ENCODE results near the gene PIGU. TPM values are rescaled to one million over a fixed set of nuclear protein-coding genes. Genes with fewer than 3 reads are reported as not detected.
"Not testable (repeated sequence)": the region's sequence is repeated elsewhere in the genome, so short reads cannot be mapped to it uniquely, and the experiment has no call there.

PIGU gene
- polyA plus RNA-seq, 1 of the 3 experiments (the other 2 are of a cell fraction), result 40.3 TPM

- no peaks in the 10 kb centered on the region for H3K27me3 ChIP-seq (ENCODE audit: insufficient read depth)
These were observed 3.5 kb downstream of the PIGU start for GRCh38 chr20:34673412-34673811.

GRCh38 chr20:34669094-34669493 is 7.8 kb downstream of the PIGU start:
- CTCF ChIA-PET, result no interaction called here
- no peaks in the 10 kb centered on the region for H3K27me3 ChIP-seq (ENCODE audit: insufficient read depth)
- TF ChIP-seq NRF1 (IDR thresholded peaks at IDR 0.05; ENCODE audit: low read depth, low read length) (no peak), MEF2A (IDR thresholded peaks at IDR 0.05; ENCODE audit: borderline replicate concordance, low read depth) (no peak), TCF12 (IDR thresholded peaks at IDR 0.05) (no peak), JUND (IDR thresholded peaks at IDR 0.05) (no peak), USF2 (IDR thresholded peaks at IDR 0.05; ENCODE audit: borderline replicate concordance, low read depth, low read length) (no peak), NFIC (IDR thresholded peaks at IDR 0.05; ENCODE audit: borderline replicate concordance) (no peak), FOSL2 (IDR thresholded peaks at IDR 0.05; ENCODE audit: borderline replicate concordance, low read depth) (no peak), SIN3A (IDR thresholded peaks at IDR 0.05; ENCODE audit: borderline replicate concordance, low read depth, low read length) (no peak), CTCF (IDR thresholded peaks at IDR 0.05) (no peak), YY1 (IDR thresholded peaks at IDR 0.05; ENCODE audit: low read depth) (no peak), MXI1 (IDR thresholded peaks at IDR 0.05; ENCODE audit: low read depth, low read length) (no peak)
- POLR2A ChIA-PET, result no interaction called here
- no peak overlapping the region for H3K27ac ChIP-seq (ENCODE audit: low read depth in 2 of 2, low read length in 1 of 2)
- H2AFZ ChIP-seq (ENCODE audit: low read depth), result no peak overlapping the region
- WGBS (ENCODE audit: low lambda C conversion rate), result 94% methylated on average over 1 of the region's 1 CpG
- DNase-seq, result no peak
- H3K4me2 ChIP-seq, result no peak overlapping the region
- no peaks in the 10 kb centered on the region for H3K9me2 ChIP-seq
- H3K9me3 ChIP-seq, result no peaks in the 10 kb centered on the region
- H3F3A ChIP-seq (replicated peaks; ENCODE audit: insufficient read depth), result peaks cover 2% of the 10 kb centered on the region
- H3K9ac ChIP-seq, result no peak overlapping the region
- peaks cover 0 to 6% of the 10 kb centered on the region in 2 experiments for H3K36me3 ChIP-seq (replicated peaks in 1 of 2; ENCODE audit: control insufficient read depth in 1 of 2, insufficient read depth in 2 of 2, low read length in 1 of 2)
- no peaks in the 10 kb centered on the region for H3K4me1 ChIP-seq (ENCODE audit: control insufficient read depth in 1 of 2, insufficient read depth in 2 of 2, low read depth in 1 of 2, low read length in 1 of 2)
- H4K20me1 ChIP-seq (ENCODE audit: insufficient read depth), result peaks cover 10% of the 10 kb centered on the region; the same call in 1 of the 2 replicates
- peaks cover 17% of the 10 kb centered on the region for H3K79me2 ChIP-seq (ENCODE audit: insufficient read depth)
- H3K4me3 ChIP-seq (ENCODE audit: low read depth in 2 of 2, low read length in 1 of 2), result no peak overlapping the region

More at GRCh38 chr20:34673412-34673811, 3.5 kb downstream of the PIGU start:
- WGBS (ENCODE audit: low lambda C conversion rate), result 95% methylated on average over 5 of the region's 5 CpGs
- Histone ChIP-seq H3K4me3 (ENCODE audit: low read depth in 2 of 2, low read length in 1 of 2) (no peak overlapping the region), H4K20me1 (ENCODE audit: insufficient read depth) (no peaks in the 10 kb centered on the region), H3K4me2 (no peak overlapping the region), H3K4me1 (ENCODE audit: control insufficient read depth in 1 of 2, insufficient read depth in 2 of 2, low read depth in 1 of 2, low read length in 1 of 2) (peaks cover 0 to 5% of the 10 kb centered on the region in 2 experiments; a peak in 2 of 4 replicates), H3K9me3 (no peaks in the 10 kb centered on the region), H3K9ac (no peak overlapping the region), H3K9me2 (no peaks in the 10 kb centered on the region), H3K27ac (ENCODE audit: low read depth in 2 of 2, low read length in 1 of 2) (no peak overlapping the region), H3F3A (replicated peaks; ENCODE audit: insufficient read depth) (peaks cover 10% of the 10 kb centered on the region), H3K36me3 (replicated peaks in 1 of 2; ENCODE audit: control insufficient read depth in 1 of 2, insufficient read depth in 2 of 2, low read length in 1 of 2) (peaks cover 0 to 6% of the 10 kb centered on the region in 2 experiments), H3K79me2 (ENCODE audit: insufficient read depth) (peaks cover 24% of the 10 kb centered on the region; the same call in 1 of the 2 replicates), H2AFZ (ENCODE audit: low read depth) (no peak overlapping the region)
- no peak for DNase-seq
- no peak for TF ChIP-seq FOXJ3 (CRISPR knock-in tag; IDR thresholded peaks at IDR 0.05)
- CTCF ChIA-PET, result interaction anchor here (1.3 to 1.9 kb wide), 3 partner anchors 96 to 361 kb away, joined by 3 to 7 read pairs (median 5); no protein-coding TSS in a partner anchor
- POLR2A ChIA-PET, result no interaction called here

GRCh38 chr20:34664751-34665150 is 12.1 kb downstream of the PIGU start:
- DNase-seq; H3K27me3 ChIP-seq (ENCODE audit: insufficient read depth); H3K9me2 ChIP-seq; H3K36me3 ChIP-seq (replicated peaks in 1 of 2; ENCODE audit: control insufficient read depth in 1 of 2, insufficient read depth in 2 of 2, low read length in 1 of 2); H3K4me1 ChIP-seq (ENCODE audit: control insufficient read depth in 1 of 2, insufficient read depth in 2 of 2, low read depth in 1 of 2, low read length in 1 of 2); H3K4me3 ChIP-seq (ENCODE audit: low read depth in 2 of 2, low read length in 1 of 2); H3K4me2 ChIP-seq; H3K9me3 ChIP-seq; H2AFZ ChIP-seq (ENCODE audit: low read depth); CTCF ChIA-PET; POLR2A ChIA-PET; H3K27ac ChIP-seq (ENCODE audit: low read depth in 2 of 2, low read length in 1 of 2); H3F3A ChIP-seq (replicated peaks; ENCODE audit: insufficient read depth); H3K9ac ChIP-seq: not testable (repeated sequence)
- peaks cover 36% of the 10 kb centered on the region for H4K20me1 ChIP-seq (ENCODE audit: insufficient read depth)
- H3K79me2 ChIP-seq (ENCODE audit: insufficient read depth), result peaks cover 11% of the 10 kb centered on the region
- WGBS (ENCODE audit: low lambda C conversion rate), result 99% methylated on average over 7 of the region's 7 CpGs
